ENCODE measurements around the gene LRRN4CL. TPM values are rescaled to one million over a fixed set of nuclear protein-coding genes. Genes with fewer than 3 reads are reported as not detected.
"Not testable (repeated sequence)": the region's sequence is repeated elsewhere in the genome, so short reads cannot be mapped to it uniquely, and the experiment has no call there.

Gene LRRN4CL
- total RNA-seq, 1 donor, result 6.9 TPM

- TF ChIP-seq CTCF (IDR thresholded peaks at IDR 0.05; ENCODE audit: insufficient read depth, low read depth, low read length), result no peak
- DNase-seq (ENCODE audit: low read depth), result peak; percentile 94
- H3K4me3 ChIP-seq (ENCODE audit: low read depth, low read length), result peak overlapping the region; percentile 79
Measured at GRCh38 chr11:62705880-62706849, 16.8 kb upstream of the LRRN4CL start.

- H3K4me3 ChIP-seq (ENCODE audit: low read depth, low read length), result peak overlapping the region; percentile 79
- DNase-seq (ENCODE audit: low read depth), result no peak
- TF ChIP-seq CTCF (IDR thresholded peaks at IDR 0.05; ENCODE audit: insufficient read depth, low read depth, low read length), result no peak
Measured at GRCh38 chr11:62705413-62705812, 16.1 kb upstream of the LRRN4CL start.

DNA sequence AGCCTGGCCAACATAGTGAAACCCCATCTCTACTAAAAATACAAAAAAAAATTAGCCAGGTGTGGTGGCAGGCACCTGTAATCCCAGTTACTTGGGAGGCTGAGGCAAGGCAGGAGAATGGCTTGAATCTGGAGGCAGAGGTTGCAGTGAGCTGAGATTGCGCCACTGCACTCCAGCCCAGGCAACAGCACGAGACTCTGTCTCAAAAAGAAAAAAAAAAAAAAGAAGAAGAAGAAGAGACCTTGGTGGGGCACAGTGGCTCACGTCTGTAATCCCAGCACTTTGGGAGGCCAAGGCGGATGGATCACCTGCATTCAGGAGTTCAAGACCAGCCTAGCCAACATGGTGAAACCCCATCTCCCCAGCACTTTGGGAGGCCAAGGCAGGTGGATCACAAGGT, 14.6 kb upstream of the LRRN4CL start:
- not testable (repeated sequence) for H3K4me3 ChIP-seq (ENCODE audit: low read depth, low read length)

DNA sequence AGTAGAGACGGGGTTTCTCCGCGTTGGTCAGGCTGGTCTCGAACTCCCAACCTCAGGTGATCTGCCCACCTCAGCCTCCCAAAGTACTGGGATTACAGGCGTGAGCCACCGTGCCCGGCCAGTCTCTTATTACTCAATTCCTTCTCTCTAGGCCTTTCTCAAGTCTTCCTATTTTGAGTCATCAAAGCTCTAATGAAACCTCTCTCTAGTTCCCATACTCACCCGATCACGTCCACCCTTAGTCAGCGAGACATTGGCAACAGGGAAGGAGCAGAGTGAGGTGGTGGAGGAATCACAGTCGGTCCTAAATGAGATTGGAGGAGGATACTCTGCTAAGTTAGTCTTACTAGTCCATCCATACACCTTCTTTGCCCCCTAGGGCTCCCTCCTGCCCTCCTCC, 12.9 kb upstream of the LRRN4CL start:
- H3K4me3 ChIP-seq (ENCODE audit: low read depth, low read length), result no peak overlapping the region
- TF ChIP-seq CTCF (IDR thresholded peaks at IDR 0.05; ENCODE audit: insufficient read depth, low read depth, low read length), result no peak
- DNase-seq (ENCODE audit: low read depth), result no peak

More for the DNA sequence above, 14.6 kb upstream of the LRRN4CL start:
- DNase-seq (ENCODE audit: low read depth), result not testable (repeated sequence)

DNA sequence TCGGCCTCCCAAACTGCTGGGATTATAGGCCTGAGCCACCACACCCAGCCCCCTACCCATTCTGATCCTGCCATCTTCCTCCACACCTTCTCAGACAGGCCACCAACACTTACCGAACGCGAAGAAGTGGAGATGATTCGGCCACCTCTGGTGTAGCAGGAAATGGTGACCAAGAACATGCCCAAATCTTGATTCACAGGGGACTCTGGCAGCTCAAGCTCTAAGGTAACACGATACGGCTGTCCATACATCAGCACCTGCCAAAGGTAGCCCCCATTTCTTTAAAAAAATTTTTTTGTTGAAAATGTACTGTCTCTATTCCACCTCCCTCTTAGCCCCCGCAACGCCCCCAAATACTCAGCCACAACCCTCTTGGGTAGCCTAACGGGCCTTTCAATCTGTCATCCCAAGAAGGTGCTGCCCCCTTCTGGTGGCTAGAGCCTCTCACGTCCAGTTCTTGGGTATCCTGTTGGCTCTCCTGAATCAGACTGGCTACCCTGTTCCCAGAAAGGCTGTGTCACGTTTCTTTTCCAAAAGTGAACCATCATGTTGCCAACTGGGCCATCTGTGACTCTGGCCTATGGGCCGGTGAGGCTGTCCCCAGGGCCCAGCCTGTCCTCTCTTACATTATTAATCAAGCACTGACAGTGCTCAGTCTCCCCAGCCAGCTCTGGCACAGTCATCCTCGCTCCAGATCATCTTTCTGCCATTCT, 5.3 kb upstream of the LRRN4CL start:
- H3K4me3 ChIP-seq (ENCODE audit: low read depth, low read length), result no peak overlapping the region
- peak; percentile 85 for DNase-seq (ENCODE audit: low read depth)
- TF ChIP-seq CTCF (IDR thresholded peaks at IDR 0.05; ENCODE audit: insufficient read depth, low read depth, low read length), result peak; percentile 93

- DNase-seq (ENCODE audit: low read depth); H3K4me3 ChIP-seq (ENCODE audit: low read depth, low read length): not testable (repeated sequence)
Measured at GRCh38 chr11:62693624-62694023, 4.3 kb upstream of the LRRN4CL start.

DNA sequence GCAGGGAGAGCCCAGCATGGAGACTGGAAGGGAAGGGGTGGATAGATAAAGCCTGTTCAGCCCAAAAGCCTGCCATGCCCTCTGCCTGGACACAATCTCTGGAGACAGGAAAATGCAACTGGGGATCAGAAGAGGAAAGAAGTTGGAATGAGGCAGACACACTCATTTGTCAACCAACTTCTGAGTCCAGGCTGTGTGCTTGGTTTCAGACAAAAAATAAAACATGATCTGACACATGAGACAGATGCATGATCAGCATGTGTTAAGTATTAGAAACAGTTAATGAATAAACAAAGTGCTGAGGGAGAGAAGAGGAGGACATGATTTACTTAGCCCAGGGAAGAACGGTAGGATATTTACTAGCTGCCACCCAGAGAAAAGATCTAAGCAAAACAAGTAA, 839 bp downstream of the LRRN4CL start:
- TF ChIP-seq CTCF (IDR thresholded peaks at IDR 0.05; ENCODE audit: insufficient read depth, low read depth, low read length), result no peak
- DNase-seq (ENCODE audit: low read depth), result peak; percentile 18
- H3K4me3 ChIP-seq (ENCODE audit: low read depth, low read length), result peak overlapping the region; percentile 27
